Activated CD4-positive, alpha-beta T cell treated with anti-CD3 and anti-CD28 coated beads, Interleukin-2, amount 10 ng/mL, durations not matched to agents 7 days and 5 days (primary cell): ENCODE results near the gene PRDM1. TPM values are rescaled to one million over a fixed set of nuclear protein-coding genes. Genes with fewer than 3 reads are reported as not detected.

Source experiments
- CTCF ChIA-PET: fragments of 350-600 bp; sonication (Branson Sonifier 250); formaldehyde crosslinking; loops from one replicate; lab custom pipeline; 2021; ENCODE audit warnings: antibody characterized with exemption; lab: Charles Lee
- POLR2A ChIA-PET: fragments of 350-600 bp; sonication (Branson Sonifier 250); formaldehyde crosslinking; loops from one replicate; lab custom pipeline; 2021; ENCODE audit warnings: antibody characterized with exemption; lab: Charles Lee
- DNase-seq: peaks from one replicate; pipeline ENCODE4 v3.0.0-alpha.2; 2020
- H3K27ac Mint-ChIP-seq: one replicate; pipeline ENCODE4 v1.8.0; 2021; ENCODE audit warnings: mild to moderate bottlenecking, moderate library complexity, mixed read lengths
- H3K27me3 Mint-ChIP-seq: one replicate; pipeline ENCODE4 v1.8.0; 2021; ENCODE audit warnings: mixed read lengths
- H3K36me3 Mint-ChIP-seq: one replicate; pipeline ENCODE4 v1.8.0; 2021; ENCODE audit warnings: low read depth, mixed read lengths
- H3K4me1 Mint-ChIP-seq: one replicate; pipeline ENCODE4 v1.8.0; 2021; ENCODE audit warnings: mixed read lengths
- H3K4me3 Mint-ChIP-seq: one replicate; pipeline ENCODE4 v1.8.0; 2021; ENCODE audit warnings: mild to moderate bottlenecking, moderate library complexity, mixed read lengths
- H3K9me3 Mint-ChIP-seq: one replicate; pipeline ENCODE4 v1.8.0; 2021; ENCODE audit warnings: mixed read lengths
- total RNA-seq, 2 experiments: library from RNA; stranded (reverse); gene quantifications; one replicate each; pipeline ENCODE4 v1.2.3, GENCODE V29; 2021

Gene PRDM1
- total RNA-seq, 2 experiments from 2014 or later, result 27.1 to 30.8 TPM

DNA sequence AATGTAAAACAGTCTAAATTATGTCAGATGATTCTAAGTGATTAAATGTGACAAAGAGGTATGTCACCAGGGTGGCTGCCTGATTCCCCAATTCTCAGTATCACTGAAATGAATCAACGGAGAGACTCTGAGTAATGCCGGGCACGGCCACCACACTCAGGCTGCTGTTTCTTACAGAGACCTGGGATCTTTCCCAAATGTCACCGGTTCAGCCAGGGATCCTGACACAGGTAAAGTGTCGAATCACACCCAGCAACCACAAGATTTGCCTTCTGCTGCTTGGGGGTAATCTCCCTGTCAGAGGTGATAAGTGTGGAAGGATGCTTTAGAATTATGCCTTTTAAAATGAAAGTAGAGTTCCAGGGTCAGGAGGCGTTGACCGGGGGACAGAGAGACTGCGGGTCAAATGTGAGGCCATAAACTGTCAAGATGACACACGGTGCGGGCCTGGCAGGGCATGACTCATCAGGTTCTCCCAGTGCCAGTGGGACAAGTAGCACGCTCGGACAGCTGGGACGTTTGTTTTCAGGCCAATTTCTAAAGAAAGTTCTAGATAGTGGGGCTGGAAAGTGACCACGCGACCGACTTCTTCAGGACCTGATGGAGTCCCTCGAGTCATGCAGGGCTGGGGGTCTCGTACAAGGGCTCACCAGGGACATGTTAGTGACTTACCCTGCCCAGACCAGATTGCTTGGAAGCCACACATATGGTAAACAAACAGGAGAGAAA, 48.9 kb downstream of the PRDM1 start:
- DNase-seq, result no peak
- Mint-ChIP-seq H3K4me1 (peaks cover 11% of the 10 kb centered on the region), H3K27ac (no peak overlapping the region), H3K4me3 (no peak overlapping the region), H3K36me3 (peaks cover 2% of the 10 kb centered on the region), H3K27me3 (no peaks in the 10 kb centered on the region), H3K9me3 (no peaks in the 10 kb centered on the region)
- ChIA-PET CTCF (interaction anchor here (1.4 kb wide), 1 partner anchor 16 kb away, joined by 3 read pairs; no protein-coding TSS in a partner anchor), POLR2A (no interaction called here)

DNA sequence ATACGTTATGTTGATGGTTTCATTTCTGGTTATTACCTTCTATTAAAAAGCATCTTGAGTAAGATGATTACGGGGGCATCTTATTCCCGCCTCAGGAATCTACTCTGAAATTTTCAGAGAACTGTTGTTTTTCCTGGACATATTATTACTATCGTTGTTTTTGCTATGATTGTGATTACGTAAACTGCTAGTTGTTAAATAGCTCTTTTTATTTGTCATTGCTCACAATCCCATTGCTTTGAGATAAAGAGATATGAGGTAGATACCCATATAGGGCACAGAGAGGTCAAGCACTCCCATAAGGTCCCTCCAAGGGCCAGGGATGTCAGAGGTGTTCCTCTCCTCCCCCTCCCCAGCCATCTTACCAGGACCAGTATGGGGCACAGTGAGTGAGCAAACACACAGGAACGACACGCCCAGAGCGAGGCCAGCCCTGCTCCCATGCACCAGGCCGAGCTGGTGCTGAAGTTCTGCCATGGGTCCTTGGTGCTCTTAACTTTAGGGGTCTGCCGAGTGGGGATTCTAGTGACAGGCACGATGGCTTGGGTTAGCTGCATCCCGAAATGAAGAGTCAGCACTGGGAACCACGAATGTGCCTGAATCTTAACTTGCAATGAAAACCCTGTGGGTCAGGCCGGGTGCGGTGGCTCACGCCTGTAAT, 49.9 kb downstream of the PRDM1 start:
- peaks cover 16% of the 10 kb centered on the region for H3K4me1 Mint-ChIP-seq
- H3K27ac Mint-ChIP-seq, result no peak overlapping the region
- H3K27me3 Mint-ChIP-seq, result no peaks in the 10 kb centered on the region
- H3K36me3 Mint-ChIP-seq, result peaks cover 2% of the 10 kb centered on the region
- CTCF ChIA-PET, result interaction anchor here (1.1 to 1.4 kb wide), 4 partner anchors 10 to 47 kb away, joined by 3 read pairs; no protein-coding TSS in a partner anchor
- no peaks in the 10 kb centered on the region for H3K9me3 Mint-ChIP-seq
- no peak overlapping the region for H3K4me3 Mint-ChIP-seq
- POLR2A ChIA-PET, result no interaction called here
- no peak for DNase-seq

DNA sequence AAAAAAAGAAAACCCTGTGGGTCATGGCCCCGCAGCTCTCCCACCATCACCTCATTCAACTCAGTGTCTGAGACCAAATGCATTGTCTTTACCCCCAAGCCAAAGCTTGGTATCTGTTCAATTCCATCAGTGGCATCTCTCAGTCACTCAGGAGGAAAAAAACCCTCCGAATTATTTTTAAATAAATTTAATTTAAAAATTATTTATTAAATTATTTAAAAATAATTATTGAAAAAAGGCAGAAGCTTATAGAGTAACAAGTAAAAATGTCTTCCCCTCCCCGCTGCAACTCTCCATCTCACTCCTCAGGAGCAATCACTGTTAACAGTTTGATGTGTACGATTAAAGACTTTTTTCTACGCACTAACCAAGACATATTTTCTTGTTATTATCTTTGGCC, 50.7 kb downstream of the PRDM1 start:
- Mint-ChIP-seq H3K27ac (no peak overlapping the region), H3K36me3 (peaks cover 2% of the 10 kb centered on the region), H3K4me3 (no peak overlapping the region), H3K9me3 (no peaks in the 10 kb centered on the region), H3K4me1 (peaks cover 24% of the 10 kb centered on the region), H3K27me3 (no peaks in the 10 kb centered on the region)
- CTCF ChIA-PET, result interaction anchor here (0.6 to 1.4 kb wide), 6 partner anchors 9 to 295 kb away, joined by 3 to 4 read pairs (median 3); no protein-coding TSS in a partner anchor
- no peak for DNase-seq
- POLR2A ChIA-PET, result no interaction called here

DNA sequence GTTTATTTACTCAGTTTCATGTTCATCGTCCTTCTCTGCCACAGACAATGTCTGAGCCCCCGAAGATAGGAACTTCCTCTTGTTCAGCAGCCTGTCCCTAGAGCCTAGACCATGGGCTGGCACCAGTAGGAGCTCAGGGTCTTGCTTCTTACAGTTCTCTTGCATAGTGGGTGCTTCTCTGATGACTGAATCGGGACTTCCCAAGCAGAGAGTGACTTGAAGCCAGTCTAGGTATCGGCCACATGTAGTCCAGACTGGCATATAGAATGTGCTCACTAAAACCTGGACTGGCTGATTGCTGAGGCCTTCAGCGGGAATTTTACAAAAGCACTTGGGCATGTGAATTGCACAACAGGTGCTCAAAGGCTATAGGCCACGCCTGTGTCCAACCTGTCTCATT, 52.0 kb downstream of the PRDM1 start:
- H3K36me3 Mint-ChIP-seq, result peaks cover 2% of the 10 kb centered on the region
- H3K4me3 Mint-ChIP-seq, result no peak overlapping the region
- DNase-seq, result no peak
- H3K9me3 Mint-ChIP-seq, result no peaks in the 10 kb centered on the region
- peaks cover 37% of the 10 kb centered on the region for H3K4me1 Mint-ChIP-seq
- no peak overlapping the region for H3K27ac Mint-ChIP-seq
- ChIA-PET CTCF (no interaction called here), POLR2A (no interaction called here)
- no peaks in the 10 kb centered on the region for H3K27me3 Mint-ChIP-seq

DNA sequence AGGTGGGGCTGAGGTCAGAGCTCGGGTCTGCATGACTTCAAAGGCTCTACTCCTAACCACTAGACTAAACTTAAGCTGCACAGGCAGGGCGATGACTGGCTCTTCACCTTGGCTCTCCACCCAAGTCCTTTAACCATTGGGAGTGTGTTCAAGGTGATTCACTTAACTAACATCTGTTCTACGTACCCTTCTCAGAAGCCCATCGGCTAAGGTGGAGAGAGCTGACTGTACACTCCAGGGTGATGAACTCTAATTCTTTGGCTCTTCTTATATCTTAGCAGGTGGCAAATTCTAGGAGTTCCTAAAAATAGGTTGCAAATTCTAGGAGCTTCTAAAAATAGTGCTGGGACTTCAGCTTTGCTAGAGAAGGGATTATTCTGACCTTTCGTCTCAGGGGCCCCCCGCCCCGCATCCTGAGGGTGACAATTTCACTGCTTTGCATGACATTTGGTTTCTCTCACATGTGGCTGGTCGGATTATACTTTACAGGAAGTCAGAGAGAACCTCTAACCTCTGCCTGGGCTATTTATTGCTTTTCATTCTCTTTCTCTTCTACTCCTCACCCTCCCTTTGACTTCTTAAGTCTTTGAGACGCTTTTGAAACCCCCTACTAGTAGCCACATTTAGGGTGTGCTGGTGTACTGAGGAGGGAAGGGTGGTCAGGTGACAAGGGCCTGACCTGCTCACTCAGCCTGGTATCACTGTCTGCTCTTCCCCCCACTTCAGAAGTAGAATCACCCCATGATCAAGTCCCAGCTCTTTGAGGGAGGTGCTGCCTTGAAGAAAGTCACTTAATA, 55.5 kb downstream of the PRDM1 start:
- Mint-ChIP-seq H3K4me1 (peaks cover 60% of the 10 kb centered on the region), H3K9me3 (no peaks in the 10 kb centered on the region), H3K4me3 (peak overlapping the region; percentile 61), H3K36me3 (peaks cover 2% of the 10 kb centered on the region), H3K27ac (peak overlapping the region; percentile 95), H3K27me3 (no peaks in the 10 kb centered on the region)
- CTCF ChIA-PET, result interaction anchor here (0.9 to 9.2 kb wide), 11 partner anchors 8 to 55 kb away, joined by 3 to 52 read pairs (median 6); partner anchors contain the start of gene PRDM1
- POLR2A ChIA-PET, result interaction anchor here (0.7 to 1.0 kb wide), 4 partner anchors 26 to 409 kb away, joined by 3 to 4 read pairs (median 4); no protein-coding TSS in a partner anchor
- peak; percentile 59 for DNase-seq

DNA sequence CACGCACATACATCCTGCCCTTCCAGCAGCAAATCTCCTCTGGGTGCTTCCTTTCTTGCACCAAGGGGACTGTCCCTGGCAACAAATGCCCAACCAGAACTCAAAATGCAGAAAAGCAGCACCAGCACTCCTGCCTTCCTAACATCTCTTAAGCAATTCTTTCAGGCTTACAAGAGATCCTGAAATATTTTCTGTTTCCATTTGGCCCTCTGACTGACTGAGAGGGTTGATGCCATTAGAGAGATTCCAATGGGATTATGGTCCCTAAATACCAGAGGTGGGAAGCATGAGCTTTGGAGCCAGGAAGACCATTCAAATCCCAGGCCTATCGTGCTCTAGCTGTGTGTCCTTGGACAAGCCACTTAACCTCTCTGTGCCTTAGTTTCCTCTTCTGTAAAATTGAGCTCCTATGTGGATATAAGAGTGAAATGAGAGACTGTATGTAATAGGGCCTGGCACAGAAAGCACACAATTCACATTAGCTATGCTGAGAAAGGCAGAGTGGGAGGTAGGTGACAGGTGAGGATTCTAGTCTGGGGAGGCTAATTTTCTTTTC, 56.8 kb downstream of the PRDM1 start:
- POLR2A ChIA-PET, result no interaction called here
- DNase-seq, result no peak
- Mint-ChIP-seq H3K4me1 (peaks cover 67% of the 10 kb centered on the region), H3K4me3 (no peak overlapping the region), H3K9me3 (no peaks in the 10 kb centered on the region), H3K36me3 (peaks cover 2% of the 10 kb centered on the region), H3K27ac (peak overlapping the region; percentile 95), H3K27me3 (no peaks in the 10 kb centered on the region)
- CTCF ChIA-PET, result interaction anchor here (1.1 to 9.2 kb wide), 6 partner anchors 11 to 24 kb away, joined by 3 to 52 read pairs (median 6); no protein-coding TSS in a partner anchor

DNA sequence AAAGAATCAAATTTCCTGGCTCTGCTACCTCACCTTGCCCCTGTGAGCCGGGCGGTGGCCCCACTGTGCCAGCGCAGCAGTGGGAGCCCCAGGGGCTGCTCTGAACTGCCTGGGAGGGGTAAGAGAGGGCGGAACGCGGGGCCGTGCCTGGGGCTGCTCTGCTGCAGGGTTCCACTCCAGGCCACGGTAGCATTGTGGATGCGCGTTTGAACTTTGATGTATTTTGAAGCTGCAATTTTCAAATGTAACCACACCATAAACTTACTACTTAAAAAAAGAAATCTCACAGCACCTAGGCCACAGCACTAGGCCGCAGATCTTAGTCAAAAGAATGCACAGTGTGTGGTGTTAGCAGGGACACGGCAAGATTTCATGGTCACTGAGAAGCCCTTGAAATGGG, 57.5 kb downstream of the PRDM1 start:
- H3K36me3 Mint-ChIP-seq, result peaks cover 2% of the 10 kb centered on the region
- no peaks in the 10 kb centered on the region for H3K27me3 Mint-ChIP-seq
- no peak overlapping the region for H3K27ac Mint-ChIP-seq
- H3K4me3 Mint-ChIP-seq, result no peak overlapping the region
- peaks cover 72% of the 10 kb centered on the region for H3K4me1 Mint-ChIP-seq
- H3K9me3 Mint-ChIP-seq, result no peaks in the 10 kb centered on the region
- no peak for DNase-seq
- POLR2A ChIA-PET, result no interaction called here
- CTCF ChIA-PET, result interaction anchor here (0.6 to 9.2 kb wide), 5 partner anchors 10 to 143 kb away, joined by 3 to 52 read pairs (median 3); no protein-coding TSS in a partner anchor

DNA sequence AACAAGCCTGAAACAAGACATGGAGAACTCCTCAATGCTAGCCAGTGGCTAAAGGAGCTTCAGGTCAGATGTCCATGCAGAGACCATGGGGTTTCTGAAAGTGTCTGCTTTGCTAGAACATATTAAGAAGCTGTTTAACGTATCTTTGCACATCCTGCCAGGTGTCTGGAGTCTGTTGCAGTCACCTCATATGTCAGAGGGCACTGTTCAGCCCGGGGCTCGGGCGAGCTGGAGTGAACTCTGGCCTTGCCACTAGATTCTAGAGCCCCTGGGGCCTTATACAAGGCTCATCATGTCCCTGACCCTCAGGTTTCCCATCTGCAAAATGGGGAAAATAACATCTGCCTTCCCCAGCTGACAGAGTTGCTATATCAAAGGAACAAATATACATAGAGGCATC, 59.0 kb downstream of the PRDM1 start:
- H3K4me1 Mint-ChIP-seq, result peaks cover 79% of the 10 kb centered on the region
- no peak for DNase-seq
- no peaks in the 10 kb centered on the region for H3K9me3 Mint-ChIP-seq
- H3K4me3 Mint-ChIP-seq, result no peak overlapping the region
- H3K27ac Mint-ChIP-seq, result no peak overlapping the region
- CTCF ChIA-PET, result interaction anchor here (9.2 kb wide), 1 partner anchor 17 kb away, joined by 52 read pairs; no protein-coding TSS in a partner anchor
- H3K27me3 Mint-ChIP-seq, result no peaks in the 10 kb centered on the region
- no peaks in the 10 kb centered on the region for H3K36me3 Mint-ChIP-seq
- POLR2A ChIA-PET, result no interaction called here

DNA sequence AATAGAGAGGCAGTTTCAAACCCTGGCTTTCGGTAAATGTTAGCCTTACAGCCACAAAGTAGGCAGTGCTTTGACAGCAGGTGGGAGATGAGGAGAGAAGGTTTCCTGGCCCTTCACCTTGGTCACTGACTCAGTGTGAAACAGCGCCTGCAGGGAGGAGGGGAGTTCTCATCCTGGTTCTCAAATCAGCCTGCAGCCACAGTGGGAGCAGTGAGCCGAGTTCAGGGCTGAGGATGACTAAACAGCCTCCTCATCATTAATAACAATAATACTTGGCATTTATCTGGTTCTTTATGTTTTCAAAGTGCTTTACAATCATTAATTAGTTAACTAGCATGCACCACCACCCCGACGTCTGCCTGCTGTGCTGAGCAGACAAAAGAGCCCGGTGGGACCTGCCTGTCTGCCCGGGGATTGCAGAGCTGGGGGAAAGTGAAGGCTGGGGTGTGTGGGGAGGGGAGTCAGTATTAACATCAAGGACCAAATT, 59.6 kb downstream of the PRDM1 start:
- ChIA-PET CTCF (interaction anchor here (0.9 to 9.2 kb wide), 4 partner anchors 9 to 22 kb away, joined by 3 to 52 read pairs (median 3); no protein-coding TSS in a partner anchor), POLR2A (no interaction called here)
- Mint-ChIP-seq H3K4me1 (peaks cover 74% of the 10 kb centered on the region), H3K27me3 (no peaks in the 10 kb centered on the region), H3K36me3 (no peaks in the 10 kb centered on the region), H3K9me3 (no peaks in the 10 kb centered on the region), H3K27ac (no peak overlapping the region), H3K4me3 (no peak overlapping the region)
- DNase-seq, result no peak

DNA sequence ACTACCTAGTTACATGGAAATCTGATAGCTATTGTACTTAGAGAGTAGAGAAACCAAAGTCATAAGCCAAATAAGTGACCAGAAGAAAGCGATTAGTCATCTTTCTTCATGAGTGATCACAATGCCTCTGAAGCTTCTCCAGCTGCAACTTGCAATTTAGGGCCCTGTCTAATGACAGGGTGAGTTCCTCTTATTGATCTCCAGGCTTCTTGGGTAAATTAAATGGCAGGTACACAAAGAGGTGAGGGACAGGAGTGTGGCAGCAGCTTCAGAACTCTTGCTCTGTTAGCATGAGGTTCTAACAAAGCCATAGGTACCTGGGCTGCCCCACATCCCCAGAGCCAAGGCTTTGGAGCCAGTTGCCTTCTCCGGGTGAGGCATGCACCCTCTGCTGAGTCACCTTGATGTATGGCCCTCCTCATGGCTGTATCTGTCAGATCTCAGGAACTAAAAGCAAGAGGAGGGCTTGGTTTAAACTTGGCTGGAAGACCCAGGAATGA, 60.8 kb downstream of the PRDM1 start:
- no peak for DNase-seq
- CTCF ChIA-PET, result interaction anchor here (0.6 to 9.2 kb wide), 7 partner anchors 8 to 60 kb away, joined by 3 to 52 read pairs (median 5); no protein-coding TSS in a partner anchor
- Mint-ChIP-seq H3K36me3 (no peaks in the 10 kb centered on the region), H3K4me3 (no peak overlapping the region), H3K27ac (no peak overlapping the region), H3K27me3 (no peaks in the 10 kb centered on the region), H3K4me1 (peaks cover 65% of the 10 kb centered on the region), H3K9me3 (peaks cover 4% of the 10 kb centered on the region)
- POLR2A ChIA-PET, result no interaction called here

DNA sequence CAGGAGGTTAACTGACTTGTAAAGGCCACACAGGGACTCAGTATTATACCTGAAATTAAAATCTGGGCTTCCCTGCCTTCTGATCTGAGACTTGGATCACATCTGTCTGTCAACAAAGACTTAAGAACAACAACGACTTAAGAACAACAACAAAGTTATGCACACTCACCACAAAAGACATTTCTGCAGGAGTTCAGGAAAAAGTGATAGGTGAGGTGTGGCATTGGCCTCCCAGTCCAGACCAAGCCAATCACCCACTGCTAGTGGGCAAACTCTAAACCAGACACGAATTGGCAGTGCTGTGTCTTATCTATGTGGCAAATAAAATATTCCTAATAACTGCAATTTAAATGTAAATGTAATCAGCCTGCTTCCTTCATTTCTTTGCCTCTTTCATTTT, 61.3 kb downstream of the PRDM1 start:
- ChIA-PET POLR2A (no interaction called here), CTCF (interaction anchor here (1.3 to 9.2 kb wide), 3 partner anchors 9 to 25 kb away, joined by 5 to 52 read pairs (median 6); no protein-coding TSS in a partner anchor)
- no peak for DNase-seq
- H3K36me3 Mint-ChIP-seq, result peaks cover 3% of the 10 kb centered on the region
- H3K27me3 Mint-ChIP-seq, result no peaks in the 10 kb centered on the region
- H3K4me1 Mint-ChIP-seq, result peaks cover 60% of the 10 kb centered on the region
- peaks cover 8% of the 10 kb centered on the region for H3K9me3 Mint-ChIP-seq
- H3K27ac Mint-ChIP-seq, result no peak overlapping the region
- no peak overlapping the region for H3K4me3 Mint-ChIP-seq
